Mononuclear cell (primary cell): ENCODE data around the gene PTPN20. TPM values are rescaled to one million over a fixed set of nuclear protein-coding genes. Genes with fewer than 3 reads are reported as not detected.

Source experiments
- H3K27me3 ChIP-seq: 2 replicates; pipeline ENCODE4 v1.6.0; 2011; ENCODE audit warnings: low read length, control low read depth; ENCODE audit not compliant: insufficient read depth
- H3K4me1 ChIP-seq: 2 replicates; pipeline ENCODE4 v1.5.1; 2011; ENCODE audit warnings: mild to moderate bottlenecking, low read length, control low read depth; ENCODE audit not compliant: insufficient read depth
- H3K4me3 ChIP-seq: 2 replicates; pipeline ENCODE4 v1.5.1; 2011; ENCODE audit warnings: mild to moderate bottlenecking, low read length, moderate library complexity
- H3K9me3 ChIP-seq: 2 replicates; pipeline ENCODE4 v1.5.1; 2011; ENCODE audit warnings: low read depth, mild to moderate bottlenecking, control low read depth, low read length
- total RNA-seq: library from RNA; depleted of rRNA; stranded (reverse); fragments of >200 nt; gene quantifications from one replicate; pipeline ENCODE4 v1.2.3, GENCODE V29; 2012

PTPN20 gene
- total RNA-seq, 1 donor: 0.73 TPM

GRCh38 chr10:47044741-47045140, 133.5 kb downstream of the PTPN20 start:
- no peak overlapping the region for H3K4me3 ChIP-seq
- H3K27me3 ChIP-seq: no peaks in the 10 kb centered on the region
- peaks cover 5% of the 10 kb centered on the region for H3K4me1 ChIP-seq
- no peaks in the 10 kb centered on the region for H3K9me3 ChIP-seq

GRCh38 chr10:47045331-47045861, 134.2 kb downstream of the PTPN20 start:
- H3K9me3 ChIP-seq: no peaks in the 10 kb centered on the region

GRCh38 chr10:47046321-47047126, 135.3 kb downstream of the PTPN20 start:
- H3K27me3 ChIP-seq: no peaks in the 10 kb centered on the region
- H3K9me3 ChIP-seq: no peaks in the 10 kb centered on the region
- H3K4me3 ChIP-seq: no peak overlapping the region
- H3K4me1 ChIP-seq: peaks cover 5% of the 10 kb centered on the region

More at GRCh38 chr10:47045331-47045861, 134.2 kb downstream of the PTPN20 start:
- H3K27me3 ChIP-seq: no peaks in the 10 kb centered on the region
- no peak overlapping the region for H3K4me3 ChIP-seq
- H3K4me1 ChIP-seq: peaks cover 5% of the 10 kb centered on the region

GRCh38 chr10:47047127-47047504, 135.9 kb downstream of the PTPN20 start:
- Histone ChIP-seq H3K9me3 (no peaks in the 10 kb centered on the region), H3K27me3 (no peaks in the 10 kb centered on the region), H3K4me3 (no peak overlapping the region), H3K4me1 (peaks cover 5% of the 10 kb centered on the region)

- Histone ChIP-seq H3K9me3 (no peaks in the 10 kb centered on the region), H3K27me3 (no peaks in the 10 kb centered on the region), H3K4me1 (peaks cover 5% of the 10 kb centered on the region), H3K4me3 (no peak overlapping the region)
These were observed 136.6 kb downstream of the PTPN20 start for GRCh38 chr10:47047577-47048525.

GRCh38 chr10:47048526-47048905, 137.3 kb downstream of the PTPN20 start:
- Histone ChIP-seq H3K27me3 (no peaks in the 10 kb centered on the region), H3K4me3 (no peak overlapping the region), H3K4me1 (peaks cover 5% of the 10 kb centered on the region), H3K9me3 (no peaks in the 10 kb centered on the region)

GRCh38 chr10:47049056-47049851, 138.0 kb downstream of the PTPN20 start:
- Histone ChIP-seq H3K9me3 (no peaks in the 10 kb centered on the region), H3K27me3 (no peaks in the 10 kb centered on the region), H3K4me3 (no peak overlapping the region)

GRCh38 chr10:47049906-47050305, 138.7 kb downstream of the PTPN20 start:
- Histone ChIP-seq H3K9me3 (no peaks in the 10 kb centered on the region), H3K4me1 (peaks cover 5% of the 10 kb centered on the region), H3K27me3 (no peaks in the 10 kb centered on the region), H3K4me3 (no peak overlapping the region)

More at GRCh38 chr10:47049056-47049851, 138.0 kb downstream of the PTPN20 start:
- H3K4me1 ChIP-seq: peaks cover 5% of the 10 kb centered on the region

GRCh38 chr10:47050618-47051455, 139.6 kb downstream of the PTPN20 start:
- peaks cover 5% of the 10 kb centered on the region for H3K4me1 ChIP-seq
- no peaks in the 10 kb centered on the region for H3K9me3 ChIP-seq
- no peak overlapping the region for H3K4me3 ChIP-seq
- no peaks in the 10 kb centered on the region for H3K27me3 ChIP-seq

GRCh38 chr10:47051741-47052238, 140.6 kb downstream of the PTPN20 start:
- Histone ChIP-seq H3K27me3 (no peaks in the 10 kb centered on the region), H3K9me3 (no peaks in the 10 kb centered on the region), H3K4me3 (no peak overlapping the region), H3K4me1 (peaks cover 5% of the 10 kb centered on the region)
